Hypothalamus (tissue), 51 donors: ENCODE results near the gene MYO1G.
"Not testable (repeated sequence)": the region's sequence is repeated elsewhere in the genome, so short reads cannot be mapped to it uniquely, and the experiment has no call there.

Experiments used
- DNase-seq, 51 donors: peaks; one replicate each; lab custom pipeline; 2025; lab: John Stamatoyannopoulos, UW

MYO1G gene

DNA sequence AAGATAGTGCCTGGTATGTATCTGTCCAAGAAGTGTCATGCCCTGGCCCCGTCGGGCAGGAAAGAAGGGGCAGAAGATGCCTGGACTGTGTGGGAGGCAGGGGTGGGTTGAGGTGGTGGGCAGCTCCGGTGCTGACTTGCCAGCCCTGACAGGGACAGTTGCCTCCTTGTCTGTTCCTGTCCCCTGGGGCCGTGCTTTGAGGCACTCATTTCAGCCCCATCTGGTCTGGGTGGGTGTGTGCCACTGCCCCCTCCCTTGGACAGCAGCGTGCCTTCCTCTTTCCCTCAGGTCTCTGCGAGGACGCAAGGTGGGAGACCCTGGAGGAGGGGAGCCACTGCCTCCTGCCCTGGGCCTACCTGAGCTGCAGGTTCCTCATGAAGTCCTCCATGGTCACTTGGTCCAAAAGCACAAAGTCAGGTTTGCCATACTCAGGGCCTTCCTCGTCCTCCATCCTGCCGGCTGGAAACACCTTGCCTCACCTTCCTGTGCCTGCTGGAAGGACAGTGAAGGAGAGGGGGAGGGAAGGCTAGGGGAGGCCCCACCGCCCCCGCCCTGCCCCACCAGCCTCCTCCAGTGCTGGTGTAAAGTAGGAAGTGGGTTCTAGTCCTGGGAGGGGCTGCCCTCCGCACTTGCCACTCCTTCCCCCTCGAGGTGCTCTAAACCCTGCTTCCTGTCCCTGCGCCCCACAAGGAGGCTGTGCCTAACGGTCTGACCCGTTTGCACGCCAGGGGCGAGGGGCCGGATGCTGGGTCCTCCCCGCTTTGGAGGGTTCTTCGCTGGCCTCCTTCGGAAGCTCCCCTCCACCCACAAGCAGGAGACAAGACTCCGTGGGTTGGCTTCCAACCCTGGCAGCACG is at the start of gene MYO1G:
Gene MYO1G, minus strand, starts transcription at position 505 of the 856 bp plus-strand sequence. Its CDS starts 54 bp downstream, at position 451.
- DNase-seq, result peak in 3 of 51 donors; percentile 4 to 43 (median 11)

DNA sequence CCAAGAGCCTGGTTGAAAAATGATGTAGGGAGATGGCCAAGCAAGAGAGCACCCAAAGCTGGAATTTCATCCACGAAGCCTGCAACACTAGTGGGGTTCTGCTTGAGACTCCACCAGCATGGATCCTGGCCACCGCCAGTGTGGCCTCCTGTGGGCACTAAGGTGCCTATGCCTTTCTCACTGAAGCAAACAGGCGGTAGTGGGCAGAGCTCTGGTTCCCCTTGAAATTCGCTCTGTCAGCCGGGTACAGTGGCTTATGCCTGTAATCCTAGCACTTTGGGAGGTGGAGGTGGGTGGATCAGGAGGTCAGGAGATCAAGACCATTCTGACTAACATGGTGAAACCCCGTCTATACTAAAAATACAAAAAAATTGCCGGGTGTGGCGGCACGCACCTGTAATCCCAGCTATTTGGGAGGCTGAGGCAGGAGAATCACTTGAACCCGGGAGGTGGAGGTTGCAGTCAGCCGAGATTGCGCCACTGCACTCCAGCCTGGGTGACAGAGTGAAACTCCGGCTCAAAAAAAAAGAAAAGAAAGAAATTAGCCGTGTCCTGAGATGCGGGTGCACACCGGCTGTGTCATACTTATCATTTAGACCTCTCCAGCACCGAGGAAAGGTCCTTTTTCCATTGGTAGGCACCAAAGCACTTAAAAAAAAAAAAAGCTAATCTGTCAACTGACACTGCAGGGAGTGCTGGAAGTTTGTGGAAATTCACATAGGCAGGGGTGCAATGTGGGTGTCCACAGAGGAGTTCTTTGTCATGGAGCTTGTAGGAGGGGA is 49.5 kb upstream of the MYO1G start:
- DNase-seq, result no peak

DNA sequence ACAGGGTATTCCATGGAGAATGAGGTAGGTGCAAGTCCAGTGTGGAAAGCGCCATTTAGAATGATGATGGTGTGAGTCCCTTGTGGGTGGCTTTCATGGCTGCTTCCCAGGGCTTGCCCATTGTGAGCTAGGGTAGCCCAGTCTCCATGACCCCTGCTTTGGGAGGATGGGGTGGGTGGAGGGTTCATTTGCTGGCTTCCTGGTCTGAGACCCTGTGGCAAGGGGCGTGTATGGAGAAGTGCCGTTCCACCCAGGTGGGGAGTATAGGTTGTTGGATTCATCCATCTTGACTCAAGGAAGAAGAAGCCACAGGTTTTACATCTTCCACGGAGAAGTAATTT is 48.9 kb upstream of the MYO1G start:
- DNase-seq, result no peak

DNA sequence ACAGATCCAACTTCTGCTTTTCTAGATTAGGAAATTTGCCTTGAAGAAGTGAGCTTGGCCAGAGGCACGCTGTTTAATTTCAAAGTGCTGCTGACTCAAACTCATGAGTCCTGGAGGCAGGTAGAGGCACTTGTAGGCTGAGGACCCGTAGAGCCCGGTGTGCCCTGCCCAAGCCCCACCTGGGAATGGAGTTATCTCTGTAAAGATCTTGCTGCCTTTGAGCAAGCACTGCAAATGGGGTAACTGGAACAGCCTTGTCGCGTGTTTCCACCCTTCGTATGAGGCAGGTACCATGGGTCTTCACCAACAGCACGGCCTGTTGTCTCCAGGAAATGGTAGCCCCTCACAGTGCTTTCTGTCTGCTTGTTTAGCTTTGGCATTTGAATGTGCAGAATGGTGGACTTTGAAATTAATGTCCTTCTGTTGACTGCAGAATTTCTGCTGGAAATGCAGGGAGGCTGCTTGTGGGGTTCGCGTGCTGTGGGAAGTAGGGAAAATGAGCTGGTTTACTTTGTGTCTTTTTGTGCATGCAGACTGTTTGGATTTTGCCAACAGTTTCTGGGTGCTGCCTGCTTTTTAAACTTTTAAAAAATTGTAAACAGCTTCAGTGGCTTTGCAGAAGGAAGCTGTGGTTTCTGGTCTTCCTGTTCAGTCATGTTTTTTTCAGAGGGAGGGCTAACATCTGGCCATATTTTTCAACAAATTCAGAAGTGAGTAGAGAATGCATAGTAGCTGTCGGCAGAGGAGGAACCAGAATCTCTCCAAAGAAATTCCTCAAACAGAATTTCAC is 48.4 kb upstream of the MYO1G start:
- DNase-seq, result no peak

DNA sequence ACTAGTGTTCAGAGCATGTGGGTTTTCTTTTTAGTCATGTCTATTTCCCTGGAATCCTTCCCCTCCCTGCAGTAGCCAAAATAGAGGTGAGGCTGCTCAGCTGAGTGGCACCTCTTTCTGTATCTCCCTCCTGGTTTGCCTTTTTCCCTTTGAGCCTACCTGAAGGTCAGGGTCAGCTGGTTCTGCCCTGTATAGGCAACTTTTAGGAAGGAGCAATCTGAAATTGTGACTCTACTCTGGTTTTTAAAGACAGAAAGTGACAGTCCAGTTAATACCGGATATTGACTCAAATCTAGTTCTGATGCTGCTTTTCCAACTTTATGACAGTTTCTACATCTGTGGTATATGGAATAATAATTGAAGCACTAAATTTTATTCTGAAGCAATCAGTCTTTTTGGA is 47.2 kb upstream of the MYO1G start:
- no peak for DNase-seq

DNA sequence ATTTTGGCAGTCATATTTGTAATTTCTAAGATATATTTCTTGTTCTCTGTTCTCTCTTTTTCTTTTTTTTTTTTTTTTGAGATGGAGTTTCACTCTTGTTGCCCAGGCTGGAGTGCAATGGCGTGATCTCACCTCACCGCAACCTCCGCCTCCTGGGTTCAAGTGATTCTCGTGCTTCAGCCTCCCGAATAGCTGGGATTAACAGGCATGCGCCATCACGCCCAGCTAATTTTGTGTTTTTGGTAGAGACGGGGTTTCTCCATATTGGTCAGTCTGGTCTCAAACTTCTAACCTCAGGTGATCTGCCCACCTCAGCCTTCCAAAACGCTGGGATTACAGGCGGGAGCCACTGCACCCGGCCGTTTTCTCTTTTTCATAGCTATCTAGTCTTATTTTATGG is 46.7 kb upstream of the MYO1G start:
- DNase-seq, result not testable (repeated sequence)

DNA sequence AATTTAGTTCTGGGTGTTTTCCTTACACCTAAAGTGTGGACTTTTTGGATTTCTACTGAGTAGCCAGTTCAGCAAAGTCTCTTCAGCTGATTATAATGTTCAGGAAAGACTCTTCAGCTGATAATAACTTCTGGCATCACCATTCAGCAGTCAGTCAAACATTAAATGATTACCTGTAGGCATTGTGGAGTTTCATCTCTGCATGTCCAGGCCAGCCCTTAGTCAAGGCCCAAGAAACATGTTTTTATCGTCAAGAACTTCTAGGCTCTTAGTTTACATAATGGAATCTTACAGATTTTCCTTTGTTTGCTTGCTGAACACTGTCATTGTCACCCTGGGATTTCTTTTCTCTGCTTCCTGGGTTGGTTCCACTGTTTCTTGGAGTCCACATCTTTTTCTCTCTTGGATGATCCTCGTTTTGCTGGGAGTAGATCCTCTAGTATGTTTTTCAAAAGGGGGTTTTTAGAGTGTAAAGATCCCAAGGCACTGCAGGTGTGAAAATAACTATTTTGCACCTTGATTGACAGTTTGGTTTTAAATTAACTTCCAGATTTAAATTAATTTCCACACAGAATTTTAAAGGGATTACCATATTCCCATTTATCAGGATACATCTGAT is 45.4 kb upstream of the MYO1G start:
- DNase-seq, result no peak

DNA sequence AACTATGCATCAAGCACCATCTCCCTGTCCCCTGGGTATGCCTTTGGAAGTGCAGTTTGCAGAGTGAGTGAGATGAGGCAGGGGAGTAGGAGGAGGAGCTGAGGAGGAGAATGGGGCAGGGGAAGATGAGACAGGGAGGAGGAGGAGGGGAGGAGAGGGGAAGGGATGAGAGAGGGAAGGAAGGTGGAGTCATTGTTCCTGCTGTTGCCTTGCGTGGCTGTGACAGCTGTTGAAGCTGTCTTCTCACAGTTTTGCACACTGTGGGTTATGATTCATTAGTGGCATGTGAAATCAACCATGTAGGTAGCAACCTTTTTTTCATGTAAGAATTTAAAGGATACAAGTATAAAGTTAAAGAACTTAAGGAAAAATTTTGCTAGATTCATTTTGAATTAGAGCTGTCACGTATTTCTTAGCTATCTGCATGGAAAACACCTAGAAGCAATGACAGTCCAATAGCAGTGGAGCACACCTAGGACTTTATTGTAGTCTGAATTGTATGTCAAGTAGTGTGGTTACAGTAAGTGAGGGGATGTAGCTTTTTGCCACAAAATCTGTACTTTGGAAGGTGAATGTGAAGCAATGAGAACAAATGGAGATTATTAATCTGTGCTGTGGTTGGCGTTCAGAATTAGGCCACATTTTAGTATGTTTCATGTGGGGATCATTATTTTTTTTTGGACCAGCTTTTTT is 42.9 kb upstream of the MYO1G start:
- DNase-seq, result peak in 2 of 51 donors; percentile 8 to 21

DNA sequence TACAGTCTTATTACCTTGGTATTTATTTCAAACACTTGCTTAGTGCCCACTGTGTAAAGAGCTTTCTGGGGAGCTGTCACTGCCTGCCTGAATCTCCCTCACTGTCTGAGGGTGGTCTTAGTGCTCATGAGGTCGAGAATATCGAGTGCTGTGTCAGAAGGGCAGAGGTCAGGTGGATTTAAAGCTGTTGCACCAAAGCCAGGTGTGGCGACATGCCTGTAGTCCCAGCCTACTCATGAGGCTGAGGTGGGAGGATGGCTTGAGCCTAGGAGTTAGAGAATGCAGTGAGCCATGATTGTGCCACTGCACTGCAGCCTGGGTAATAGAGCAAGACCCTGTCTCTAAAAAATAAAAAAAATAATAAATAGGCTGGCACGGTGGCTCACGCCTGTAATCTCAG is 42.1 kb upstream of the MYO1G start:
- DNase-seq, result no peak

DNA sequence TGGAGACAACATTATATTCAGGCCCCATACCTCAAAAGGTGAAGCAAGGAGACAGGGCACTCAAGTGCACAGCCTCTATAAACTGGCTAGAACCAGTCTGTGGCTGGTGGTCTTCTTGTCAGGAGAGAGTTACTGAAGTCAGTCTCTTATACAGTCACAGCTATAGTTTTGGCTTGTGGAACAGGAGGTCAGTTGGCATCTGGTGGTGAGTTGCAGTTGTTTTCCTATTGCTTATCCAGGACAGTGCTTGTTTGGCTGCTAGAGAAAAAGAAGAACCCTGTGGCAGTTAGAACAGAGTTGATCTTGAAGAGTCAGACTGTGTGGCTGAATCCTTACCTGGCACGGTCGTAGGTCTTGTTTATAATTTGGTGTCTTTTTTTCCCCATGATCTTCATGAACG is 38.4 kb upstream of the MYO1G start:
- no peak for DNase-seq

DNA sequence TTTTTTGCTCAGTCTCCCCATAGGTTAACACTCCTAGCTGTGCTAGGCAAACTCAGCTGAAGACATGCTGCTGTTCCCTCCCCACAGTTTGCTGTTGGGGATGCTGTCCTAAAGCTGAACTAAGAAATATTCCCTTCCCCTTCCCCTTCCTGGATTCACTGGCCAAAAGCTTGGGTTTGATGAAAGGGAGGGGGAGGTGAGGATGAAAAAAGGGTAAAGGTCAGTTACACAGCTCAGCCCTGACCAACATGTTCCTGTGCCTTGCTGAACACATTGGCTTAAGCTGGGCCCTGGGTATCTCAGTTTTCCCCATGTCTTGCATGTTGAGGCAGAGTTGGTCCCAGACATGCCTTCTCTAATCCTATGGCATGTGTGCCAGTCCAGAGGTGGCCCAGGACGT is 36.5 kb upstream of the MYO1G start:
- DNase-seq, result no peak

DNA sequence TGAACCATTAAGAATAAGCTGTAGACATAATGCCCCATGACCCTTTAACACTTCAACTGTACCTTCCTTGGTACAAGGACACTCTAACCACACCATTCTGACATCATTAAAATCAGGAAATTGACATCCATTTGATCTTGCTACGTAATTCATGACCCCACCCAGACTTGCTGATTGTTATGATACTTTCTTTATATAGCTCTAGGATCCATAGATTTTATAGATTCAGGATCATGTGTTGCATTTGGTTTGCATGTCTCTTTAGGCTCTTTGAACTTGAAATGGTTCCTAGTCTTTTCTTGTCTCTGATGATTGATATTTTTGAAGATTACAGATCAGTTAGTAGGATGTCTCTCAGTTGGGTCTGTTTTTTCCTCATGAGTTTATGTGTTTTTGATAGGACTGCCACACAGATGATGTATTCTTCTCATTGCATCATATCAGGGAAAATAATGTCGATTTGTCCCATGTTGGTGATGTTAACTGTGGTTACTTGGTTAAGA is 34.7 kb upstream of the MYO1G start:
- no peak for DNase-seq

DNA sequence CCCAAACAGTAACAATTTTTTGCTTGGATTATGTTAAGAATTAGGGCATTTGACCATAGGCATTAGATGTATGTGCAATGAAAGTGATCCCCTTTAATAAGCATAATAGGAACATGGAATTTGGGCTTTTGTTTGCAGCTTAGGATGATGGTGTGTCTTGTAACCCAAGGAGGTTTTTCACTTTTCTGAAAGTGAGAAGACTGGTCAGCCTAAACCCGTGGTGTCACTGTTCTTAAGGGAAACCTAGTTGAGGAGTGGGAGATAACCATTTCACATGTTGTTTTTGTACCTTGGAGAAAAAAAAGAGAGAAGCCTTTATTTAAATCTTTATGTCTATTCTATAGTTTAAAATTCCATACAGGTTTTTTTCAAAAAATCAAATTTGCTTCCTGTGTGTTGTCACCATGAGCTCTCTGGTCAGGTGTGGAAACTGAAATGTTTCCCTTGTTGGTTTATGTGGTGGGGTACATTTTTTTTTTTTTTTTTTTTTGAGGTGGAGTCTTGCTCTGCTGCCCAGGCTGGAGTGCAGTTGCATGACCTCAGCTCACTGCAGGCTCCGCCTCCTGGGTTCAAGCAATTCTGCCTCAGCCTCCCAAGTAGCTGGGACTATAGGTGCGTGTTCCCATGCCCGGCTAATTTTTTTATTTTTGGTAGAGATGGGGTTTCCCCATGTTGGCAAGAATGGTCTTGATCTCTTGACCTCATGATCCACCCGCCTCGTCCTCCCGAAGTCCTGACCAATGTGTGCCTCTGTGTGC is 28.9 kb upstream of the MYO1G start:
- no peak for DNase-seq

DNA sequence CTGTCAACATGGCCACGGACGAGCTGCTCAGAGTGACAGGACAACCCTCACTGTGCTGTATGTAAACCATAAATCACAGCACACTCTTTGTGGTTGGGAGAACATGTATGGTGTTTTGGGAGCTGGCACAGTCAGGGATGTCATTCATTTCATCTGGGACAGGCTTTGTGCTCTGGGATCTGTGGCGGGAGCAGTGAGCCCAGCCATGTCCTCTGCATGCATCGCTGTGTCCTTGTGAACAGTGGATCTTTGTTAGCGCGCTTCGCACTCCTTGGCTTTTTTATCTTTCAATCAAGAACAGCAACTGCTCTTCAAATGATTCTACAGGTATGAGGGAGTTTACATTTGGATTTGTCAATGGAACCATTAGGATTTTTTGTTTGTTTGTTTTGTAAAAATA is 28.3 kb upstream of the MYO1G start:
- peak in 21 of 51 donors; percentile 7 to 46 (median 21) for DNase-seq

DNA sequence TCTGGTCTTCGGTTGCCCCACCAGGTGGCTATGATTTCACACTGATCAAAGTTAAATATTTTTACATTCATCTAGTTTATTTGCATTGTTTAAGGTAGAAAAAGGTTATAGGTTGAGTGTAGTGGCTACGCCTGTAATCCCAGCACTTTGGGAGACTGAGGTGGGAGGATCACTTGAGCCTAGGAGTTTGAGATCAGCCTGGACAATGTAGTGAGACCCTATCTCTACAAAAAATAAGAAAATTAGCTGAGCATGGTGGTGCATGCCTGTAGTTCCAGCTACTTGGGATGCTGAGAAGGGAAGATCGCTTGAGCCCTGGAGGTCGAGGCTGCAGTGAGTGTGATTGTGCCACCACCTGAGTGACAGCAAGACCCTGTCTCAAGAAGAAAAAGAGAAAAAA is 25.0 kb upstream of the MYO1G start:
- DNase-seq, result no peak

DNA sequence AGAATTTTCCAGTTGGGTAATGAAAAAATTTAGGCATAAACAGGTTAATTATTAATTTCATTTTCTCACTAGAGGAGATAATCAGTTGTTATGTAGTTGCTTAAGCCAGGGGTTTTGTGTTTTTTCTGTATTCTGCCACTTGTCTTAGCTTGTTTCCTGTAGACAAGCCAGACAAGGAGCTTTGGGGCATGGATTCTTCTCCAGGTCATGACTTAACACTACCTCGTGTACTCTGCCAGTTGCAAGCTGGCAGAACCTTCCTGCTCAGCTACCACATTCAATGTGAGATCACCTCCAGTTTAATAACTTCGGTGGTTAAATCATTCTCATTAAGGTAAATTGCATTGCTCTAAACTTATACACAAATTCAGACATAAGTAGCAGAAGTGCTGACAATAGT is 23.0 kb upstream of the MYO1G start:
- no peak for DNase-seq

DNA sequence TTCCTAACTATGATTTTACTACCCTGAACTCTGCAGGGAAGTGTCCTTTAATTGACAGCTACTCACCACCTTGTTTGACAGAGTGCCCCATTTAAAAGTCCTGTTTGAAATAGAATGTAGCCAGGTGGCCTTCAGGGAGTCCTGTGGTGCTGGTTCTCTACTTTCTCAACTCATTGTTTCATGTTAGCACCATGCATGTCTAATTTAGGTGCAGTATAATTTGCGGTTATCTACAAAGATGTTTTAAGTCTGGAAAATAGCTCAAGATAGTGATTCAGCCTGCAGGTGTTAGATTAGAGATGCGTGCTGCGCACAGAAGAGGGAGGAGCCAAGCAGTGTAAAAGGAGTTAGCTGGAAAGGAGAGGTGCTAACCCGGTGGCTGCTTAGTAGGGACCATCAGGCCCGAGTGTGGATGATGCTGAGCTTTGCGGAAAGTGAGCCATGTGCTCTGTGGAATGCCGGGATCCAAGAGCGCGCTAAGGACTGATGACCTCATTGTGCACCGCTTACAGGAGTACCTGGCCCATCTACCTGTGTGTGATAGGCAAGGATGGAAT is 22.4 kb upstream of the MYO1G start:
- DNase-seq, result peak in 3 of 51 donors; percentile 2 to 17 (median 17)

DNA sequence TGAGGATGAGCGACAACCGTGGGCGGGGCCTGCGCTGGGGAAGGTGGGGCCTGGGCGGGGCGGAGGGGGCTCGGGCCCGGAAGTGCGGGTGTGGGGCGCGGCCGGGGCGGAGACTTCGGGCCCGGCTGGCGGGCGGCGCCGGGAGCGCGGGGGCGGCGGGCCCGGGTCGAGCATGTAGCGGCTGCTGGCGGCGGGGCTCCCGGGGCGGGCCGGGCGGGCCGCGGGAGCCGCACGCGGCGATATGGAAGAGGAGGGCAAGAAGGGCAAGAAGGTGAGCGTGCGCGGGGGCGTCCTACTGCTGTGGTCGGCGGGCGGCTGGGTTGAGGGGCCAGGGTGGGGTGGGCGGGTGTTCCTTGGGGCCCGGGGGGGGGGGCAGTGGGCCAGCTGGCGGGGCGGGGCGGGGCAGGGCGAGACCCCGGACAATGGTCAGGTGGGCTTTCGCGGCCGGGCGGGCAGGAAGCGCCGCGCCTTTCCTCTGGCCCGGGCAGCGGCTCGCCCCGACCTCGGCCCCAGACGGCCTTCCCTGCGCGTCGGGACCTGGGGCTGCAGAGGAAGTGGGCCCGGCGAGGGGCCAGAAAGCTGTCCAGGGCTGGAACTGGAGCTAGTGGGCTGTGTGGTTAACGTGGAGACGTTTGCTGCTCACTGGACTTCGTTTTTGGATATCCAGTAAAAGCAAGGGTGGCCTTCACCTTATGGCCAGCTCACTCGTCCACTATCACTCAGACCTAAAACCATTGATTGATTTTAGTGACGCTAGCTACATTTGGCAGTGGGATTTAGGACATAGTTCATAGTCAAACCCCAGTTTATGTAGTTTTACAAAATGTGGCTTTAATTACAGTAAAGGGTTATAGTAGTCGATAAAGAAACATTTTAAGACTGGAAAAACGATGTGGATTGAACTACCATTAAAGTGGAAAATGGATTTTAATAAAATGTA is 21.5 kb upstream of the MYO1G start, which contains the start of gene CCM2:
Gene CCM2, plus strand, starts transcription at position 109 of the 940 bp plus-strand sequence. Its CDS starts 133 bp downstream, at position 242.
- DNase-seq, result peak in 15 of 51 donors; percentile 35 to 63 (median 54)
